Thyroid gland (tissue), 4 donors: ENCODE results near the gene C16orf74. TPM values are rescaled to one million over a fixed set of nuclear protein-coding genes. Genes with fewer than 3 reads are reported as not detected.

Source experiments
- DNase-seq, 2 donors: peaks; one replicate each; pipeline ENCODE4 v3.0.0-alpha.2; 2019
- H3K27ac ChIP-seq, 3 donors: fragments of 200-600 bp; sonication (generic); 1 replicate in 2 of 3; 2 replicates in 1 of 3; pipeline ENCODE4 v1.5.1; 2016 to 2019; ENCODE audit warnings: mild to moderate bottlenecking in 1 of 3, moderate library complexity in 1 of 3
- H3K27me3 ChIP-seq: fragments of 200-600 bp; sonication (generic); one replicate; pipeline ENCODE4 v1.5.1; 2019
- H3K36me3 ChIP-seq, 2 donors: fragments of 200-600 bp; sonication (generic); one replicate each; pipeline ENCODE4 v1.5.1; 2016 to 2019
- H3K4me1 ChIP-seq, 2 donors: fragments of 200-600 bp; sonication (generic); one replicate each; pipeline ENCODE4 v1.5.1; 2017 to 2019
- H3K4me3 ChIP-seq, 3 donors: fragments of 200-600 bp; sonication (generic); replicated peaks in 1 of 3; 1 replicate in 2 of 3; 2 replicates in 1 of 3; pipeline ENCODE4 v1.5.1; 2016; ENCODE audit warnings: mild to moderate bottlenecking in 1 of 3
- H3K9me3 ChIP-seq: fragments of 200-600 bp; sonication (generic); one replicate; pipeline ENCODE4 v1.5.1; 2017
- POLR2A ChIP-seq, 2 donors: fragments of 450-650 bp; IDR thresholded peaks; one replicate each; pipeline ENCODE4 v1.6.1; 2017; ENCODE audit warnings: antibody characterized with exemption in 2 of 2, mild to moderate bottlenecking in 2 of 2, moderate library complexity in 1 of 2
- WGBS, 2 donors: methylation state at CpG; one replicate each; pipeline ENCODE4 v1.1.5; 2017; 5-methylcytosine and 5-hydroxymethylcytosine counted together
- intact Hi-C: fragments of 100-400 bp; cut with DNase I; formaldehyde crosslinking; loops from one replicate; pipeline ENCODE4 v1.15.1; 2023
- total RNA-seq, 4 donors: library from RNA; depleted of rRNA; stranded (reverse); fragments of >200 nt; gene quantifications; one replicate each; pipeline ENCODE4 v1.2.3, GENCODE V29; 2016
- TF ChIP-seq, protein P1 (sequence below), 6 experiments: fragments of 200-600 bp in 3 of 6; fragments of 450-650 bp in 3 of 6; sonication (generic) in 3 of 6; IDR thresholded peaks; one replicate each; pipeline ENCODE4 v1.5.1; 2016 to 2019; ENCODE audit warnings: antibody characterized with exemption in 6 of 6, mild to moderate bottlenecking in 2 of 6, inconsistent platforms in 1 of 6, moderate library complexity in 1 of 6

The C16orf74 gene
- total RNA-seq, 4 donors from 2014 or later: 5.1 to 8.4 (median 6.3) TPM; not detected in 1

DNA sequence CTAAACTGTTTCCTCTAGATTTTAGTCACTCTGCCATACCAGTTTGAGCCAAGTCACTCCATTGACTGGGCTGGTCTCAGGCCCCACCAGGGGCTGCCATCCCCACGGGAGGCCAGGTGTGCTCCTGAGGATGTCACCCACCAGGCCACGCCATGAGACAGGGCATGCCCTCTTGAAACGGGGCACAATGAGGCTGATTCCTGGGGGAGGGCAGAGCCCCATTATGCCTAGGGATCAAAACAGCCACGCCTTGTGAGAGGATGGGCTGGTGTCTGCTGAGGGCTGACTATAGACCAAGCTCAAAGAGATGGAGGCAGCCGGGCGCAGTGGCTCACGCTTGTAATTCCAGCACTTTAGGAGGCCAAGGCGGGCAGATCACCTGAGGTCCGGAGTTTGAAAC lies 83.6 kb downstream of the C16orf74 start:
- TF ChIP-seq, protein P1, sequence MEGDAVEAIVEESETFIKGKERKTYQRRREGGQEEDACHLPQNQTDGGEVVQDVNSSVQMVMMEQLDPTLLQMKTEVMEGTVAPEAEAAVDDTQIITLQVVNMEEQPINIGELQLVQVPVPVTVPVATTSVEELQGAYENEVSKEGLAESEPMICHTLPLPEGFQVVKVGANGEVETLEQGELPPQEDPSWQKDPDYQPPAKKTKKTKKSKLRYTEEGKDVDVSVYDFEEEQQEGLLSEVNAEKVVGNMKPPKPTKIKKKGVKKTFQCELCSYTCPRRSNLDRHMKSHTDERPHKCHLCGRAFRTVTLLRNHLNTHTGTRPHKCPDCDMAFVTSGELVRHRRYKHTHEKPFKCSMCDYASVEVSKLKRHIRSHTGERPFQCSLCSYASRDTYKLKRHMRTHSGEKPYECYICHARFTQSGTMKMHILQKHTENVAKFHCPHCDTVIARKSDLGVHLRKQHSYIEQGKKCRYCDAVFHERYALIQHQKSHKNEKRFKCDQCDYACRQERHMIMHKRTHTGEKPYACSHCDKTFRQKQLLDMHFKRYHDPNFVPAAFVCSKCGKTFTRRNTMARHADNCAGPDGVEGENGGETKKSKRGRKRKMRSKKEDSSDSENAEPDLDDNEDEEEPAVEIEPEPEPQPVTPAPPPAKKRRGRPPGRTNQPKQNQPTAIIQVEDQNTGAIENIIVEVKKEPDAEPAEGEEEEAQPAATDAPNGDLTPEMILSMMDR (IDR thresholded peaks at IDR 0.05): no peak
- TF ChIP-seq POLR2A (IDR thresholded peaks at IDR 0.05): no peak
- no peaks in the 10 kb centered on the region for H3K27me3 ChIP-seq
- H3K4me3 ChIP-seq: no peak overlapping the region
- 96 to 100% methylated on average over 7 to 8 of the region's 9 CpGs for WGBS, 2 donors
- intact Hi-C loops: no loop called here
- no peak for DNase-seq
- peaks cover 87% of the 10 kb centered on the region in 2 donors for H3K36me3 ChIP-seq
- no peak overlapping the region for H3K27ac ChIP-seq
- no peaks in the 10 kb centered on the region for H3K9me3 ChIP-seq
- H3K4me1 ChIP-seq: no peaks in the 10 kb centered on the region

DNA sequence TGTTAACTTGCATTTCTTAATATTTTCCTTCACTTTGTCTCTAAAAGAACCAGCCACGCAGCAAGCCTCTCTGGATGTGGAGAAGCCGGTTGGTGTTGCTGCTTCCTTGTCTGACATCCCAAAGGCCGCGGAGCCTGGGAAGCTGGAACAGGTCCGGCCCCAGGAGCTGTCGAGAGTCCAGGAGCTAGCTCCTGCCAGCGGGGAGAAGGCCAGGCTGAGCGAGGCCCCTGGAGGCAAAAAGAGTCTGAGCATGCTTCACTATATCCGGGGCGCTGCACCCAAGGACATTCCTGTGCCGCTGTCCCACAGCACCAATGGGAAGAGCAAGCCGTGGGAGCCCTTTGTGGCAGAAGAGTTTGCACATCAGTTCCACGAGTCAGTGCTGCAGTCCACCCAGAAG lies 85.0 kb downstream of the C16orf74 start:
- intact Hi-C loops: no loop called here
- TF ChIP-seq POLR2A (IDR thresholded peaks at IDR 0.05): no peak
- TF ChIP-seq, protein P1 (IDR thresholded peaks at IDR 0.05): no peak
- no peaks in the 10 kb centered on the region for H3K4me1 ChIP-seq
- no peak overlapping the region for H3K4me3 ChIP-seq
- no peaks in the 10 kb centered on the region for H3K27me3 ChIP-seq
- DNase-seq: no peak
- H3K36me3 ChIP-seq: peaks cover 89% of the 10 kb centered on the region in 2 donors
- H3K27ac ChIP-seq: no peak overlapping the region
- no peaks in the 10 kb centered on the region for H3K9me3 ChIP-seq
- WGBS, 2 donors: 75 to 91% methylated on average over 11 of the region's 13 CpGs

DNA sequence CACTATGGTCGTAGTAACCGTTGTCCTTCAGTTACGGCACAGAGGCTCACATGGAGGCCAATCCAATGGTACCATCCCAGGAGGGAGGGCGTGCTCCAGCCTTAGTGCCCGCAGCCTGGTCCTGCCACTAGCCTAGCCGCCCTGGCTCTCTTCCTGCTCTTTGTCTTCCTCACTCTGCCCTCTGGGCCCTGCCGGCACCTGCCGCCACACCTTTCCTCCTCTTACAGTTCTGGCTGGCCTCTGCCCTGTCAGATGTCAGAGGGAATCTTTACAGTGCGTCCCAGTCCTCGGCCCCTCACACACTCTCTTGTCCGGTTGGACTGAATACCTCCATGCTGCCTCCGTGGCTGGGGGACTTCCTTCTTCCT lies 85.5 kb downstream of the C16orf74 start:
- H3K9me3 ChIP-seq: no peaks in the 10 kb centered on the region
- no peak for DNase-seq
- no peaks in the 10 kb centered on the region for H3K27me3 ChIP-seq
- peaks cover 0 to 6% of the 10 kb centered on the region in 2 donors for H3K4me1 ChIP-seq
- 94 to 96% methylated on average over 12 of the region's 12 CpGs for WGBS, 2 donors
- H3K4me3 ChIP-seq: no peak overlapping the region
- intact Hi-C loops: no loop called here
- H3K27ac ChIP-seq: no peak overlapping the region
- H3K36me3 ChIP-seq: peaks cover 88% of the 10 kb centered on the region in 2 donors
- TF ChIP-seq, protein P1 (IDR thresholded peaks at IDR 0.05): no peak
- TF ChIP-seq POLR2A (IDR thresholded peaks at IDR 0.05): no peak

DNA sequence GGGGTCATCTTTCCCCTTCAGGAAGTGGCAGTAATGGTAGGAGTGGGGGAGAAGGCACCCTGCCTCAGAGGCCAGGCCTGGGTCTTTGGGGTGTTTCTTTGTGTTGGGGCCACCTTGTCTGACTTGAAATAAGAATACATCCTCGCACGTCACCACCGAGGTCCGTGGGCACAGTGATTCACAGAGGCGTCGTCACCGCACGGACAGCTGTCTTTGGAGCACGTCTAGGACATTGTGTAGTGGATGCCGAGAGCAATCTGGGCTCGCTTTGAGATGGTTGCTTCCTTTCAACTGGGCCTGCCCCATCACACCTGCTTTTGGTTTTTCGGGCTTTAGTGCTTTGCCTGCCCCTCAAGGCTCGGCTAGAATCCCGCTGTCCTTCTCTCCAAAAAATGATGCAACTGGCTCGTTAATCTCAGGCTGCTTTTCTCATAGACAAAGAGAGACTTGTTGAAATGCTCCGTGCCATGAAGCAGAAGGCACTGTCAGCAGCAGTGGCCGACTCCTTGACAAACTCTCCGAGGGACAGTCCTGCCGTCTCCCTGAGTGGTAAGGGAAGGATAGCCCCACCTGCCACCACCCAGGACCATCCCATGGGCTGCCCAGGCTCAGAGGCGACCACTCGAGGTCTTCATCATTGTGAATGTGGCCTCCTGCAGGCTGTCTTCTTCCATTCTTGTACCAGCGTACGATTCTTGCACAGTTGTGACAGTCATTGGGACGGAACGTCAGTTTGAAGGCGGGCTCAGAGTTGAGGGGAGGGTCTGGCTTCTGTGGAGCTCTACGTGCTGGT lies 86.1 kb downstream of the C16orf74 start:
- H3K4me3 ChIP-seq: no peak overlapping the region
- intact Hi-C loops: no loop called here
- H3K27me3 ChIP-seq: no peaks in the 10 kb centered on the region
- H3K27ac ChIP-seq: no peak overlapping the region
- no peak for DNase-seq
- no peaks in the 10 kb centered on the region for H3K9me3 ChIP-seq
- TF ChIP-seq POLR2A (IDR thresholded peaks at IDR 0.05): no peak
- TF ChIP-seq, protein P1 (IDR thresholded peaks at IDR 0.05): no peak
- peaks cover 4 to 11% of the 10 kb centered on the region in 2 donors for H3K4me1 ChIP-seq
- H3K36me3 ChIP-seq: peaks cover 83 to 85% of the 10 kb centered on the region in 2 donors
- WGBS, 2 donors: 94 to 98% methylated on average over 27 of the region's 27 CpGs

DNA sequence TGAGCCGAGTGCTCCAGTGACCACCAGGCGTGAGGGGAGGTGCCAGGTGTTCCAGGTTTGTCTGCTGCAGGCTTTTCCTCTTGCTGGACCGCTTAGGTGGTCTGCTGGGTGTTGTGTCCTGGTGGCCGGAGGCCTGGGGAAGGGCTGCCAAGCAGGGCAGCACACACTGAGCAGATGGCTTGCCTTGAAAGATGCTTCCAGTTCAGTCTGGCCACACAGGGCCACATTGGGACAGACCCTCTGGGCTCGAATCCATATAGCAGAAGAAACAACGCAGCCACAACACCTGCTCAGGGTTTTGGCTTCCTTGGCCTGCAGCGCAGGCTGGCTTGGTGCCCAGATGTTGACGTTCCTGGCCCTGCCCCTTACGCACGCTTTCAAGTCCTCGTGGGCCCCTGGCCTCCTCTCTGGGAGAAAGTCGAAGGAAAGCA lies 87.0 kb downstream of the C16orf74 start:
- H3K4me1 ChIP-seq: peaks cover 10 to 19% of the 10 kb centered on the region in 2 donors
- peak in 1 of 2 donors; percentile 35 for DNase-seq
- H3K27me3 ChIP-seq: no peaks in the 10 kb centered on the region
- H3K9me3 ChIP-seq: no peaks in the 10 kb centered on the region
- H3K27ac ChIP-seq: no peak overlapping the region
- no peak for TF ChIP-seq POLR2A (IDR thresholded peaks at IDR 0.05)
- TF ChIP-seq, protein P1 (IDR thresholded peaks at IDR 0.05): no peak
- H3K36me3 ChIP-seq: peaks cover 77 to 81% of the 10 kb centered on the region in 2 donors
- intact Hi-C loops: no loop called here
- 65 to 68% methylated on average over 10 to 11 of the region's 12 CpGs for WGBS, 2 donors
- no peak overlapping the region for H3K4me3 ChIP-seq
